Activated T-cell treated with anti-CD3 and anti-CD28 coated beads for 1 hour (primary cell): Measurements from ENCODE around the gene CMTM7.

Source experiments
- DNase-seq: peaks from one replicate; pipeline ENCODE4 v3.0.0-alpha.2; 2020; ENCODE audit warnings: low read depth

CMTM7 gene

GRCh38 chr3:32414522-32415202 is 23.0 kb downstream of the CMTM7 start:
- no peak for DNase-seq

- DNase-seq = no peak
Observed at GRCh38 chr3:32419742-32420125, 28.1 kb downstream of the CMTM7 start.

GRCh38 chr3:32420126-32421038 is 28.7 kb downstream of the CMTM7 start:
- DNase-seq = no peak

GRCh38 chr3:32421185-32421584 is 29.5 kb downstream of the CMTM7 start:
- DNase-seq = no peak

- no peak for DNase-seq
Observed at GRCh38 chr3:32421991-32422859, 30.6 kb downstream of the CMTM7 start.

GRCh38 chr3:32422943-32423342 is 31.3 kb downstream of the CMTM7 start:
- DNase-seq = no peak

- DNase-seq = no peak
Observed at GRCh38 chr3:32423534-32423933, 31.9 kb downstream of the CMTM7 start.

GRCh38 chr3:32423956-32424557 is 32.4 kb downstream of the CMTM7 start:
- DNase-seq = no peak

- no peak for DNase-seq
Observed at GRCh38 chr3:32424581-32425250, 33.1 kb downstream of the CMTM7 start.

- DNase-seq = no peak
Observed at GRCh38 chr3:32428092-32429068, 36.7 kb downstream of the CMTM7 start.

GRCh38 chr3:32430900-32431299 is 39.2 kb downstream of the CMTM7 start:
- no peak for DNase-seq

- DNase-seq = no peak
Observed at GRCh38 chr3:32431481-32431880, 39.8 kb downstream of the CMTM7 start.

- no peak for DNase-seq
Observed at GRCh38 chr3:32432045-32432710, 40.5 kb downstream of the CMTM7 start.

GRCh38 chr3:32432711-32433530 is 41.3 kb downstream of the CMTM7 start:
- DNase-seq = no peak

GRCh38 chr3:32434206-32434605 is 42.6 kb downstream of the CMTM7 start:
- DNase-seq = no peak

- DNase-seq = no peak
Observed at GRCh38 chr3:32435911-32436815, 44.5 kb downstream of the CMTM7 start.

- DNase-seq = no peak
Observed at GRCh38 chr3:32436816-32437189, 45.1 kb downstream of the CMTM7 start.

GRCh38 chr3:32437896-32438295 is 46.2 kb downstream of the CMTM7 start:
- no peak for DNase-seq
